Heart left ventricle (tissue), 13 donors: Measurements from ENCODE around the gene C3orf22.

Source experiments
- POLR2A ChIP-seq, 2 donors: fragments of 450-650 bp; IDR thresholded peaks; one replicate each; pipeline ENCODE4 v1.6.1; 2017; ENCODE audit warnings: antibody characterized with exemption in 2 of 2, mild to moderate bottlenecking in 2 of 2, moderate library complexity in 2 of 2
- TF ChIP-seq, protein P1 (sequence below), 12 donors: fragments of 200-600 bp; sonication (generic) in 4 of 12; IDR thresholded peaks; one replicate each; pipeline versions ENCODE4 v1.5.0 to v1.8.0; 2018 to 2022; ENCODE audit warnings: antibody characterized with exemption in 12 of 12, mild to moderate bottlenecking in 5 of 12
- donor health status: ischemic (EF 13 %, LVEDD 7.1; RV severe dilation, severe dysfunction).
- donor health status: DM: no; HTN: yes; CAD: no.
- donor health status: DM: no; HTN: no; CAD: no.
- donor health status: ischemic (EF 25% LVEDD 6.9; RV normal size, moderate dysfunction).
- donor health status: ischemic (EF 25% LVEDD 5.7; RV mildly dilated, moderate dysfunction).
- donor health status: ischemic (EF 35%, LVEDD 5.7; RV mildly dilated, moderate dysfunction).
- donor health status: nonischemic (EF 11% LVEDD 7.7; RV severe dilation, severe dysfunction).
- donor health status: DM: yes; HTN: yes; CAD: no.
- donor health status: PGD.
- donor health status: ischemic (EF 29% LVEDD 5.4; RV normal size, mild dysfunction).
- donor health status: nonischemic (EF 23%, LVEDD 6.1; RV moderate dilation, normal function).

DNA sequence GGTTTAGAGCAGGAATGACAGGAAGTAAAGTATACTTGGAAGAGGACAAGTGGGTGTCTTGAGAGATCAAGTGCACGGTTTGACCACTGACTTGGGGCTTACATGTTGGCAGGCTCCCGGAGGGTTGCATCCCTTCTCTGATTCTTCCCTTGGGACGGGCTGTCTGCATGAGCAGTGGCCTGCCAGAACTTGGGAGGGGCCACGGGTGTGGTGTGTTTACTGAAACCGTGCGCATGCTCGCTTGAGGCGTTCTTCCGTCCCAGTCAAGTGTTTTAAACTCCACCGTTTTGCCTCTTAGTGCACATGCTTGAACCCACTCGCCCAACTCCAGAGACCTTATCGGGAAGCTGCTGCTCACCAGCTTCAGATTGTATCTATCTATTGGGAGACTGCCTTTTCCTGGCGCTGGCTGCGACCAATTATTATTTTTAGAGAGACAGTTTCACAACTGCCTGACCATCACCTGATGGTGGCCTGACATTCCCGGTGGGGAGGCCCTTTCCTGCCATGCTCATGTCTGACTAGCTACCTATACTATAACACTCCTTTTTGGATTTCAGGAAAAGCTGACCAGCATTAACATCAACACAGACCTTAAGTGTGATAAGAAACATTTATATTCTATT lies 14.9 kb upstream of the C3orf22 start:
- TF ChIP-seq, protein P1, sequence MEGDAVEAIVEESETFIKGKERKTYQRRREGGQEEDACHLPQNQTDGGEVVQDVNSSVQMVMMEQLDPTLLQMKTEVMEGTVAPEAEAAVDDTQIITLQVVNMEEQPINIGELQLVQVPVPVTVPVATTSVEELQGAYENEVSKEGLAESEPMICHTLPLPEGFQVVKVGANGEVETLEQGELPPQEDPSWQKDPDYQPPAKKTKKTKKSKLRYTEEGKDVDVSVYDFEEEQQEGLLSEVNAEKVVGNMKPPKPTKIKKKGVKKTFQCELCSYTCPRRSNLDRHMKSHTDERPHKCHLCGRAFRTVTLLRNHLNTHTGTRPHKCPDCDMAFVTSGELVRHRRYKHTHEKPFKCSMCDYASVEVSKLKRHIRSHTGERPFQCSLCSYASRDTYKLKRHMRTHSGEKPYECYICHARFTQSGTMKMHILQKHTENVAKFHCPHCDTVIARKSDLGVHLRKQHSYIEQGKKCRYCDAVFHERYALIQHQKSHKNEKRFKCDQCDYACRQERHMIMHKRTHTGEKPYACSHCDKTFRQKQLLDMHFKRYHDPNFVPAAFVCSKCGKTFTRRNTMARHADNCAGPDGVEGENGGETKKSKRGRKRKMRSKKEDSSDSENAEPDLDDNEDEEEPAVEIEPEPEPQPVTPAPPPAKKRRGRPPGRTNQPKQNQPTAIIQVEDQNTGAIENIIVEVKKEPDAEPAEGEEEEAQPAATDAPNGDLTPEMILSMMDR (IDR thresholded peaks at IDR 0.05) = no peak
- TF ChIP-seq POLR2A (IDR thresholded peaks at IDR 0.05) = no peak
